SHP77 (cell line): ENCODE measurements around the gene KCNMA1.

Source experiments
- DNase-seq, 2 experiments: peaks; one replicate each; lab custom pipeline; 2025; lab: John Stamatoyannopoulos, UW

KCNMA1 gene

DNA sequence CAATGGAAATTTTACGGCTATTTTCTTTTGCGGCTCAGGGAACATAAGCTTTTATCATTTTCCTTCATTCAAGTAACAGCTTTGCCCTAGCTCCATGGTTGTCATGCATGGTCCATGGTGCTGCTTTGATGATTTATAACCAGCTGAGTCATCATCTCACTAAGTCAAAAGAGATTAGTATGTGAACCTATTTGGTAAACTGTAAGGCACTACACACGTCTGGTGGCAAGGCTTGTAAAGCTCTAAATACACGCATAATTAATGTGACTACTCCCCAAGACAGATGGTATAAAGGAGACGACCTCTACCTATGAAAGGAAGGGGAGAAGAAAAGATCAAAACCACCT, 340.2 kb downstream of the KCNMA1 start:
- no peak for DNase-seq

DNA sequence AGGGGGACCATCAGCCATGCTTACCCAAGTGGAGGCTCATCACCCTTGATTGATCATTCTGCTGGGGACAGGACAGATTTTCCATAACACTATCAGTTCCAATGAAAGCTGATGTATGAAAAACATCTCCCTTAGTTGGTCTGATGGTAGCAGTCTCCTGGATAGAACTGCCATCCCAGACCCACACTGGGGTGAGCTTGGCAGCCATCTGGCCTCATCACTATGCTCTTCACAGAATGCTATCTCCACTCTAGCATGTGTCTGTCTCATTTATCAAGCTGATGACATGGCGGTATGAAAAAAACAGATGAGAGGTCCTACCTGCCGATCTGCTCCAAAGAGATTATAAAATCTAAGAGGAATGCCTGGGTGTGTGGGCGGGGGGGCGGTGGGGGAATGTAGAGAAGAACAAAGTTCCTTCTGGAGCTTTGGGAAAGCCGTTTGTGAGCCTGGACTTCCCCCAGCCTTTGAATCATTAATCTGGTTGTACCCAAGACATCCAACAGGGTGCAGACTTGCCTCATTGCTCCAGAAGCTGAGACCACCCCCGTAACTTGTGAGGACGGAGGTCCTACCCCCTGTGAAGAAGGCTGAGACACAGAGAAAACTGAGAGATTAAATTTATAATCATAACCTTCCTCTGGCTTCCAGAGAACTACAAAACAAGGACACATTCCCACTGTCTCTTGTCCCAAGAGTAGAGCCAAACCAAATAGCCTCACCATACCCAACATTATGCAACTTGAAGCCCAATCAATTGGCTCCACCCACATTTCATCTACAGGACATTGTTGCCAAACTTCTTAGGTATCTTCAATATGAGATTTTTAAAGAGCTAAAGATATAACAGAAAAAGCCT, 340.8 kb downstream of the KCNMA1 start:
- no peak for DNase-seq

DNA sequence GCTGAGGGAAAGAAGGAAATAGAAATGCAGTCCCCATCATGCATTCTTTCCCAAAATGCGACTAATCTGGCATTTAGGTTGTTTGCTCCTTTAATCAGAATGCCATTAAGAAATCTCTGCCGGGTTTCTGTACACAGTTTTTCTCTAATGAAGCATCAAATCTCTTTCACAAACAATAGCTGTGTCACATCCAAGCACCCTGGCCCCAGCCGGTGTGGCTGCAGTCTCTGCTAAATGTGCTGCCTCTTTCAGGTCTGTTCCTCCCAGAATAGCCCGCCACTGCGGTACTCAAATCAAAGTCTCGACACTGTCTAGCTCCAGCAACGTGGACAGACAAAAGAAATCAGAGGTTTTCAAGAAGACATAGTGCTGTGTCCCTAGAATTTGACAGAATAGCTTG, 343.8 kb downstream of the KCNMA1 start:
- no peak for DNase-seq

DNA sequence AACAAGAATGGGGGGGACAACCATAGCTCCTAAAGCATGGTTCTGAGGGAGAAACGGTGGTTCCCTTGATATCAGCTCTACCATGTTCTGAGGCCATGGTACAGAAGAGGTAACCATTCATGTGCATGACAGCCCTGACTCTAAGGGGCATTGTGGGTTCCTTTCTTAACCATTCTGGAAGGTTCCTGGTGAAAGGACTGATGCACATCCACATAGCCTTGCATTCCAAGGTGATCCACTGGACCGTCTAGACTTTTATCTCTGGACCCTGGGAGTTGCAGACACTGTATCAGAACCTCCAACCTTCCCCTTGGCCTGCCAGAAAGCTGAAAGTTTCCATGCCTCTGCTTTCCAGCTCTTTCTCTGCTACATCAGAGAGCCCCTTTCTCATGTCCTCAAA, 344.3 kb downstream of the KCNMA1 start:
- DNase-seq = no peak

DNA sequence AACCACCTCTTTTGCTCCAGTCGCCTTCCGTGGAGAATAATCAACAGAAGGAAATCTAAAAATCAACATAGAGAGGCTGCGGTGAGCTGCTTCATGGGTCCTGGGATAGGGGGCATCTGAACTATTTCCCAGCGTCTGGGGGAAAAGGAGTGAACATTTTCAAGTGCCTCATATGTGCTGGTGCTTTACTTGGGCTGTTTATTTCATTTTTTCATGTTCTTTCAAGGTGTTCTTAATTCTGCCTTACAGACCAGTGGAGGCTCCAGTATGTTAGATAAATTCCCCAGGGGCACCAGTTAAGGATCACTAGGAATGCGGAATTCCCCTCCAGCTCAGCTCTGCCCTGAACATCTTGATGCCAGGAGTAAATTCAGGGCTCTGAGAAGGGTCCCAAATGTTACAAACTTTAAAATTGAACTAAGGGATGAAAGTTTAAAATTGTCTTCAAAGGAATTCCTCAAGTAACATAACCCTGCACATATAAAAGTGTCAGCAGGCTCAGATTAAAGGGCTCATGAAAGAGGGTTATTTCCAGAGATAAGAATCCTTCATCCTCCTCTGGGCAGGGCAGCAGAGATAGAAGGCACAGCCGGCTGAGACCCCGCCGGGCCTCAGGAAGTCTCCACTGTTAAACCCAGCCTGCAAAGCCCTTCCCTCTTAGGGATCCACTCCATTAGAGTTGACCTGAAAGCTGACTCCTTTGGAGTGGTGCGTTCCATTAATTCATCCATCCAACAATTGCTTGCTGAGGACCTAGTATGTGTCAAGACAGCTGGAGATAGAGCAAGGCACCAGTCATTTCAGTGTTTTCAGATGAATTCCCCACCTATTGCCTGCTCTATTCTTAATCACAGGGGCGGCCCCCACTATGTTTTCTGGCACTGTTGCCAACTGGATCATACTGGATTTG, 345.8 kb downstream of the KCNMA1 start:
- no peak for DNase-seq

DNA sequence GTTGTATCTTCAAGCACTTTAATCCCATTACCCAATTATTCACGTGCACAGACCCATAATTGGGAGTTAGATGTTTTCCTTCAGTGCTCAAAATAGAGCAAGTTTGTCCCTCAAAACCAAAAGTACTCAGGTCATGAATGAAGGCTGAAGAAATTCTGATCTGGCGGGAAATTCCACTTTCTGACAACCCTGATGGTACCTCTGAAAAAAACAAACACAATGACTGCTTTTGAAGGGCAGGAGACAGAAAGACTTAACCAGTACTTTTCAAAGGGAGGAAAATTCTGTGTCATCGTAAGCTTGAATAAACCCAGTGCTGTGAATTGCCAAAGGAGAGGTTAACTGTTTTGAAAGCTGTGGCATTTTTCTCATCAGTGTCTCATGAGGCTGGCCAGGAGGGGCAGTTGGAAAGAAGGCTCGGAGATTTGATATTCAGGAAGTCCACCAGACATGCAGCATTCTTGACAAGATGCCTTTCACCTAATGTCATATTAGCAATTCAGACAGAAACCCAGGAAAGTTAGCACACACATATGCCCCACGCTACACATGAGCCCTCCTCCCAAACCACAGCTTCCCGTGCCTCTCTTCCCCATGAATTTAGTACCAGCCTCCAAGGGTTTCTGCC, 347.0 kb downstream of the KCNMA1 start:
- no peak for DNase-seq

DNA sequence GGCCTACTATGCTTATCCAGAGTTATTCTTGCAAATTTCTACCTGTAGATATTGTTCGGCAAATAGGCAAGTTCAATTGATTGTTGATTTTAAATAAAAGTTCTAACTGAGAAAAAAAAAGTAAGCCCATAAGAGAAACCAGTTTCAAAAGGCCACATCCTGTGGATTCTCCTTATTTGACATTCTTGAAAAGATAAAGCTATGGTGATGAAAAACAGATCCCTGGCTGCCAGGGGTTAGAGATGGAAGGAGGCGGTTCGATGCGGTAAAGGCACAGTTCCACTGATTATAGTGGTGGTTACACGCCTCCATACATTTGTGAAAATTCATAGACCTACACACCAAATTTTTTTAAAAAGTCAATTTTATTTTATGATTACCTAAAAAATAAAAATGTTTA, 347.8 kb downstream of the KCNMA1 start:
- no peak for DNase-seq

DNA sequence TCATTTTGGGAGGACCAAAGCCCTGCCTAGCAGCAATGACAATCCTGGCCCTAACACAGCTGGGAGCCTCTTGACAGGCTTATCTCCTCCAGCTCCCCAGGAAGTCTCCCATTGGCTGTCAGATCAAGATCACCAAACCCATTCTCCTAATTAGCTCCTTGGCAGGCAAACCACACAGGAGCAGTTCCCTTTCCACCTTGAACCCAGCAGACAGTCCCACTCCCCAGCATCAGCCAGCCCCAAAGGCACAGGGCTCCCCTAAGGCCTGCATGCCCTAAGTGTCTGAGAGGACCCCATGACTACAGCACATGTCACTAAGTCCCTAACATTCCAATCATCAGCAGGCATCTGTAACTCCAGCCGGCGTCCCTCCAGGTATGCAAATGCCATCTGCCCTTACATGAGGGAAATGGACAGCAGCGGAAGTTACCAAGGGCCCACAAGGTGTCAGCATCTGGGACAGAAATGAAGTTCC, 348.5 kb downstream of the KCNMA1 start:
- DNase-seq = no peak

DNA sequence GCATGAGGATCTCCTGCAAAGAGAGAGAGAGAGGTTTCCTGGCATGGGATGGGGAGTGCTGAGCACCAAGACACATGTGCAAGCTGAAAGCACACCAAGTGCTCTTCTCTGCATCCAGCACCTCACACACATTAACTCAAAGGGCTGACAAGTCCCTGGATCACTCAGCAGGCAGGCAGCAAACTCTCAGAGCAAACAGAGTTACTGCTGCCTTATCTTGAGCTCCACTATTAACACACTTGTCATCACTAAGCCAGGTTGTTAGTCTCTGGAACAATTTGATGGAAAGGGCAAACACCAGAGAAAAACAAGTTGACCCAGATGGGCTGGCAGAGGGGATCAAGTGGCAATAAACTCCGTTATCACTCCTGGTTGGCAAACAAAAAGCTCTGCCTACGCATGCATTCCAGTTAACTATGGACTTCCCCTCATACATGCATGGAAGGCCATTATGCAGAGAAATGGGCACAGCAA, 349.9 kb downstream of the KCNMA1 start:
- DNase-seq = peak; percentile 33 to 51

DNA sequence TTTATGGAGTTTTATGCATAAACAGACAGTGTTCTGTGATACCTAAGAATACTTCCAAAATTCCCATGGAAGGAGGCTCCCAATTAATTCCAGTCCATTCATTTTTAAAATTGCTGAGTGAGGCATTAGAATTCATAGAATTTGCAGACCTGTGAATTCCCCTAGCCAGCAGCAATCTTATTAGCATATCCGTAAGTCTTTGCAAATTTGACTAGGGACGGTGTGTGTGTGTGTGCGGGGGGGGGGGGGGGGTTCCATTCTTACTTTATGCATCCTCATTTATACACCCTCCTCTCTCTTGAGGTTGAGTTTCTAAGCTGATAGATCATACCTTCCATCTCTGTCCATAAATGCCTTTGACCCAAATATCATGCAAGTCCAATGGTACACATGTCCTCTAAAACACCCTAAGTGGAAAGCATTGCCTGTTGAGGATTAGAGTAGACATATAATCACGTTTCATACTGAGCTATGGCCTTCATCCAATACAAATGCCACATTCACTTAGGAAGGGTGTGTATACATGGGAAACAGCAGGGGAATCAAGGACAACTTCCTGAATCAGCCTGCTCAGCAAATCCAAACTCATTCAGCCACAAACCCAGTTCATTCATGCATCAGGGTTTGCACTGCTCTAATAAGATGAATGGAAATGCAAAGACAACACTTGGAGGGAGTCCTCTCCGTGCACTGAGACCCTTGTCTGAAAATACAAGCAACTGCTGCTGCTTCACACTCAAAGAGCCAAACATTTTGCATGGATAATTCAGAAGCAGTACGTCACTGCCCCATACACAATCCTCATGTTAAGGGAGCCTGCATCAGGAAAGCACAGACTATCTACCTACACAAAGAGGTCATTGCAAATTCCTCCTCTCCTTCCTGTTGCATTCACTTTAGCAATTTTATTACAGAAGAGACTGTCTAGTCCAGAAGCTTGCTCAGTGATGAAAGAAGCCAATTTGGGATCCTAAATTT, 350.8 kb downstream of the KCNMA1 start:
- DNase-seq = no peak

DNA sequence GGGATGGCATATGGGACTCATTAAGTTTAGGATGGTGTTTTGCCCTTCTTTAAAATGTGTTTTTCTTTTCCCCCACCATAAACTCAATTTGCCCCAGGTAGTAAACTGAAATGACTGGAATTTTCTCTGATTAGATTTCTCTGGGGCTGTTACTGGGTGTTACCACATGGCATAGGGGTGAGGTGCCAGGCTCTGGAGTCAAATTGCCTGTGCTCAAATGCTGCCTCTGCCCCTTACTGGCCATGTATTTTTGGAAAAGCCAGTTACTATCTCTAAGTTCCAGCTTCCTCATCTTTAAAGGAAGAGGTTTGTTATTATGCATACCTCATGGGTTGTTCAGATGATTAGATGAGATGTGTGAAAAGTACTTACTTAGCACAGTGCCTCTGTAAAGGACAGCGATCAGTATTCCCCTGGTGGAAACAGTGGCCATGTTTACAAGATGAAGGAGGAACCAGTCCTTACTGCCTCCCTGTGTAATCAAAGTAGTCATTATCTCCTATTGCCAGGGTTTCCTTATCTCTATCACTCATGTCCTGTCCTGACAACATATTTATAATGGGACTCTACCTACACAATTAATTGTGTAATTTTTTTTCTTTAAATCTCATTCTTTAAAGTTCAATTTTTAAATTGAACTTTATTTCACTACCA, 352.0 kb downstream of the KCNMA1 start:
- DNase-seq = no peak

DNA sequence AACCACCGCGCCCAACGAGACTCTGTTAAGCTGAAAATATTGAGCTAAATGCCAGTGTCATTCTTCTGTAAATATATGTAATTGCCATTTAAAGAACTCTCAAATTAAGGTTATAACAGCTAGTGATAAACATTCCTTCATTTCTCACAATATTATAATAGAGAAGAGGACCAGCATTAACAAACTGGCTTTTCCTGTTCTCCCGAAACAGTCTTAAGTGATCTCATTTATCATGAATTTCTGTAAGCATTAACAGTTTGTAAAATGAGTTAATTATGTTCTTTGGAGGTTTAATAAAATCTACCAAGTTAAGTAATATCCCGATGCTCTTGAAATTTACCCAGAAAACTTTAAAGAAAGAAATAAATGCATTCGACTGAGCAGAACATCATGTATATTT, 352.8 kb downstream of the KCNMA1 start:
- no peak for DNase-seq

DNA sequence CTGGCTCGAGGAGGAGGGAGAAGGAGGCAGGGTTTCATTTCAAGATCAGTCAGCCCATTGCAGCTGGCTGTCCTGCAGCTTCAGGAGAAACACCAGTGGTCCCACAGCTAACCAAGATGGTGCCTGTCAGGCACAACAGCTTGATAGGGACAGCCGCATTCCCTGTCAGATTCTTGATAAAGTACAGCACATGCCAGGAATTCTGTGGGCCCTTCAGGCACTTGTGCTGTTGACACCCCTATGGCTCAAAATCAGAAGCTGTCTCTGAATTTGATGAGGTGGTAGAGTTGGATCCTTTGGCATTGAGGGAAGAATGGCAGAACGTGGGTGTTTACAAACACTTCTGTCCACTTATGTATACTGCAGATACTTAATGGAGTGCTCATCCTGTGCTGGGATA, 354.3 kb downstream of the KCNMA1 start:
- no peak for DNase-seq

DNA sequence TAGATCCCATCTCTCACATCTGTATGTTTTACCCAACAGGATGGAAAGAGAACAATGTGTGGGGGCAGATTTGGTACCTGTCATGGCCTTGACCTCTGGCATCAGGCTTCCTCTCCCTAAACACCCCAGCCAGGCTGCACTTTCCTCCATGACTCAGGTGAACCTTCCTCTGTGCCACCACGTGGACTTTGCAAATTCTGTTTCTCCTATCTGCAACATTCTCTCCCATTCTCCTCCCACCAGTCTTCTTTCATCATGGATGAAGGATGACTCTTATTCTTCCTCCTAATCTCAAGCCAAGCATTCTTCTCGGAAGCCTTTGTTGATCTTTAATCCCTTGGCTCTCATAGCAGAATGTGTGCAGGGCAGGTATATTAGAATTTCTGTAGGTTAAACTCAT, 355.4 kb downstream of the KCNMA1 start:
- DNase-seq = no peak

DNA sequence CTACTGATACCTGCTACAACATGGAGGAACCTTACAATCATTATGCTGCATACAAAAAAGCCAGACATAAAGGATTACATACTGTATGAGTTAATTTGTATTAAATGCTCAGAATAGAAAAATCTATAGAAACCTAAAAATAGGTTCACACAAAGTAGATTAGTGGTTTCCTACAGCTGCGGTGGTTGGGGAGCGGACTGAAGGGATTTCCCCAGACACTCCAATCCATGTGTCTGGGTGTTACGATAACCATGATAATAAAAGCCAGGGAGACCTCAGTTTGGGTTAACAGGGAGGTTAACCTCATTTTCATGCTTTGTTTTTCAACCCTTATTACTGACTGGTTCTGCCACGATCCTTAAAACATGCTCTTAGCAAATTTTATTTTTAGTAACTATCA, 355.9 kb downstream of the KCNMA1 start:
- DNase-seq = no peak

DNA sequence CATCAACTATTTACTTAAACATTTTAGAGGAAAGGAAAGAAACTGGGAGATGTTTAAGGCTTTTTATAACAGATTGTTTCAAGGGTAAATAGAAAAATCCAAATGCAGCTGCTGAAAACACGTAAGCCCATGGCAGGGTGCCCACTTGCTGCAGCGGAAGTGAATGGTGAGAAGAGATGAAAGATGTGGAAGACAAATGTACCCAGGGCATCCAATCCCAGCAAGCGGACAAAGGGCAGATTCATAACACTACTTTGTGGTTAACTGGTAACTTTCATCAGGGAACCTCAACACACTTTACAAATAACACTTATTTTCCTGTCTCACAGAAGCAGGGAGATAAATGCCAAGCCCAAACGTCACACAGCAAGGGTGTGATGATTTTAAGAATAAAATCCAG, 358.4 kb downstream of the KCNMA1 start:
- peak; percentile 3 to 30 for DNase-seq

DNA sequence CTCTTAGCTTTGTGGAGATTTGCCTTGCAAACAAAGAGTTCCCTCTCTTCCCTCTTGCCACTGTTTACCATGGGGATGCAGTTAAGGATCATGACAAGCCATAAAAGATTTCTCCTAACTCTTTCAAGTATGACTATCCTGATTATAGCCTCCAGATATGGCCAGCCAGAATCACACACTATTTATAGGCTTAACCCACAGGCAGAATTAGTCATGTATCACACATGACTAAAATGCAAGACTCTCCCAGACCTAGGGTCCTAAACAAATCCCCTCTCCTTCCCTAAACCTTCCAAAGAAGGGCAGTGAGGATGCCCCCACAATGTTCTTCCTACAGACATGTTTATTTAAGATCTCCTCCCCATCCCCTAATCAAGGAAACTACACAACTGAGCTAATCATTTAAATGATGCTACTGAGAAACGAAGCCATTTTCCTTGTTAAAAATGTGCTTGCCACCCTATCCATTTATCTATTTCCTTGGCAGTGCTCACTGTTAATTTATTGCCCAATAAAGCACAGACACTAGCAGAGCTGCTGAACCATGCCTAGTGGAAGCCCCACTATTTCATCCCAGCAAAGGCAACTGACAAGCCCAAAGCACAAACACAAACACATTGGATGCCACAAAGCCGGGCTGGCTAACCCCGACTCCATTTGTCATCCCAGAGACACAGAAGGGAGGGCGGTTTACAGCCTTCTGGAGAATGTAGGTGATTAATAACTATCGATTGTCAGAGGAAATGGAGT, 363.4 kb downstream of the KCNMA1 start:
- DNase-seq = no peak

DNA sequence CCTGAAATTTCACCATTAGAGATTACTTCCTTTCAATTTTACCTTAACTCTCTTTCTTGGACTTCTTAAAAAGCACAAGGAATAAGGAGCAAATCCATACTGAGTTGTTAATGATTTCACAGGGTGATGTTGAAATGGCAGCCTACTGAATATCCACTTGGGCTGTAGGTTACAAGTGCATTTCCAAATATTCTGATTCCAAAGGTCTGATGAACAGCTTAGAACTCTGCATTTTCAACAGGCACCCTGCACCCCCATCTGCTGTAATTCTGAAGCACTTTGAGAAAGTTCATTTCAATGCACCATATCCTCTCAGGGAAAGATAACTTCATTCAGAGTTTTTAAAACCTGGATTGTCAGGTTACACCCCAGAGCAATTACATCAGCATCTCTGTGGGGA, 368.4 kb downstream of the KCNMA1 start:
- DNase-seq = no peak

DNA sequence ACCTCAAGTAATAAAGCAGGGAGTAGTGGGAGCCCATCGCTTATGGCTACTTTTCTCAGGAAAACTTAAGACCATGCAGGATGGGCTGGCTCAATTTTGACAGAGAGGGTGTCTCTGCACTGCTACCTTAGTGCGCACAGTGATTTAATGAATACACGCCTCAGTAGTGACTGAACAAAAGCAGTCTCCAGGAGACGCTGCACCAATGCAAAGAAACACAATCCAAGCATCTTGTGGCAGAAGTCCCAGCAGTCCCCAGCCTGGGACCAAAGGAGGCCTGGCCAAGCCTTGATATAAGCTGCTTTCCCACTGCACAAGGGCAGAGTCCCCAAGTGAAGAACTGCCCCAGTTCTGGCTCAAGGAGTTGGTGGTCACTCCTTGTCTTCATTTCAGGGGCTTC, 368.9 kb downstream of the KCNMA1 start:
- DNase-seq = no peak
